BLaER1 (cell line): ENCODE results near the gene HCST.
"Not testable (repeated sequence)": the region's sequence is repeated elsewhere in the genome, so short reads cannot be mapped to it uniquely, and the experiment has no call there.

Source experiments
- H3K27ac ChIP-seq: shearing (Covaris generic); formaldehyde crosslinking; 2 replicates; pipeline ENCODE4 v1.8.1; 2022
- H3K27me3 ChIP-seq: shearing (Covaris generic); formaldehyde crosslinking; 2 replicates; pipeline ENCODE4 v1.8.1; 2022
- H3K36me3 ChIP-seq: shearing (Covaris generic); formaldehyde crosslinking; 2 replicates; pipeline ENCODE4 v1.8.1; 2022
- H3K4me1 ChIP-seq: shearing (Covaris generic); formaldehyde crosslinking; 2 replicates; pipeline ENCODE4 v1.8.1; 2022
- H3K4me2 ChIP-seq: shearing (Covaris generic); formaldehyde crosslinking; 2 replicates; pipeline ENCODE4 v1.8.1; 2022
- H3K4me3 ChIP-seq: shearing (Covaris generic); formaldehyde crosslinking; 2 replicates; pipeline ENCODE4 v1.8.1; 2022
- H3K9ac ChIP-seq: shearing (Covaris generic); formaldehyde crosslinking; 2 replicates; pipeline ENCODE4 v1.8.1; 2022
- H3K9me3 ChIP-seq: shearing (Covaris generic); formaldehyde crosslinking; 2 replicates; pipeline ENCODE4 v1.8.1; 2022
- H4K20me1 ChIP-seq: shearing (Covaris generic); formaldehyde crosslinking; 2 replicates; pipeline ENCODE4 v1.8.1; 2022
- Cebpa-rat ChIP-seq: shearing (Covaris generic); IDR thresholded peaks from 2 replicates; pipeline ENCODE4 v1.8.1; 2022

HCST gene

GRCh38 chr19:35863018-35863417 lies 39.3 kb upstream of the HCST start:
- H3K27ac ChIP-seq: no peak overlapping the region
- no peaks in the 10 kb centered on the region for H3K36me3 ChIP-seq
- H4K20me1 ChIP-seq: peaks cover 21% of the 10 kb centered on the region; the same call in 1 of the 2 replicates
- peaks cover 89% of the 10 kb centered on the region for H3K27me3 ChIP-seq
- H3K4me1 ChIP-seq: no peaks in the 10 kb centered on the region
- no peak overlapping the region for H3K9ac ChIP-seq
- no peak overlapping the region for H3K4me3 ChIP-seq
- no peak for TF ChIP-seq Cebpa-rat
- no peak overlapping the region for H3K4me2 ChIP-seq
- no peaks in the 10 kb centered on the region for H3K9me3 ChIP-seq

GRCh38 chr19:35868172-35868822 lies 34.0 kb upstream of the HCST start, which contains the start of gene APLP1:
Gene APLP1 (plus strand): TSS chr19:35868574. CDS start chr19:35868637, 63 bp downstream.
- Histone ChIP-seq H3K27ac (no peak within 1 kb of the TSS), H3K4me1 (peaks cover 14% of the 10 kb centered on the region), H3K27me3 (peaks cover 59% of the 10 kb centered on the region), H3K4me3 (peak within 1 kb of the TSS; percentile 63), H3K9me3 (no peaks in the 10 kb centered on the region), H3K36me3 (no peaks in the 10 kb centered on the region), H3K4me2 (peak within 1 kb of the TSS; percentile 86), H4K20me1 (peaks cover 9% of the 10 kb centered on the region; the same call in 1 of the 2 replicates), H3K9ac (no peak within 1 kb of the TSS; the same call in 1 of the 2 replicates)
- no peak for TF ChIP-seq Cebpa-rat

GRCh38 chr19:35868823-35869326 lies 33.5 kb upstream of the HCST start:
- no peaks in the 10 kb centered on the region for H3K36me3 ChIP-seq
- no peak overlapping the region for H3K27ac ChIP-seq
- peaks cover 9% of the 10 kb centered on the region; the same call in 1 of the 2 replicates for H4K20me1 ChIP-seq
- no peak for TF ChIP-seq Cebpa-rat
- peaks cover 14% of the 10 kb centered on the region for H3K4me1 ChIP-seq
- peaks cover 59% of the 10 kb centered on the region for H3K27me3 ChIP-seq
- no peak overlapping the region for H3K9ac ChIP-seq
- peak overlapping the region; percentile 86 for H3K4me2 ChIP-seq
- no peaks in the 10 kb centered on the region for H3K9me3 ChIP-seq
- peak overlapping the region; percentile 63 for H3K4me3 ChIP-seq

GRCh38 chr19:35869327-35870123 lies 32.8 kb upstream of the HCST start:
- Histone ChIP-seq H3K36me3 (no peaks in the 10 kb centered on the region), H3K4me1 (peaks cover 14% of the 10 kb centered on the region), H3K9me3 (no peaks in the 10 kb centered on the region), H3K4me2 (peak overlapping the region; percentile 86), H3K4me3 (peak overlapping the region; percentile 63), H3K27me3 (peaks cover 52% of the 10 kb centered on the region), H3K27ac (no peak overlapping the region), H3K9ac (no peak overlapping the region), H4K20me1 (peaks cover 9% of the 10 kb centered on the region; the same call in 1 of the 2 replicates)
- no peak for TF ChIP-seq Cebpa-rat

GRCh38 chr19:35870124-35870736 lies 32.1 kb upstream of the HCST start:
- not testable (repeated sequence) for H4K20me1 ChIP-seq, H3K9me3 ChIP-seq, H3K27ac ChIP-seq, H3K9ac ChIP-seq, H3K4me3 ChIP-seq, H3K36me3 ChIP-seq
- H3K4me2 ChIP-seq: peak overlapping the region; percentile 86
- H3K27me3 ChIP-seq: peaks cover 51% of the 10 kb centered on the region
- H3K4me1 ChIP-seq: peaks cover 14% of the 10 kb centered on the region

- H3K27me3 ChIP-seq: peaks cover 45% of the 10 kb centered on the region
- no peak overlapping the region for H3K4me3 ChIP-seq
- no peak for TF ChIP-seq Cebpa-rat
- no peaks in the 10 kb centered on the region for H3K36me3 ChIP-seq
- H3K4me2 ChIP-seq: no peak overlapping the region
- peaks cover 9% of the 10 kb centered on the region; the same call in 1 of the 2 replicates for H4K20me1 ChIP-seq
- H3K4me1 ChIP-seq: peaks cover 14% of the 10 kb centered on the region
- no peaks in the 10 kb centered on the region for H3K9me3 ChIP-seq
- no peak overlapping the region for H3K9ac ChIP-seq
- H3K27ac ChIP-seq: no peak overlapping the region
Observed at GRCh38 chr19:35870798-35871197, 31.5 kb upstream of the HCST start.

GRCh38 chr19:35871611-35872010 lies 30.7 kb upstream of the HCST start:
- Histone ChIP-seq H3K4me2 (no peak overlapping the region), H4K20me1 (peaks cover 13% of the 10 kb centered on the region; the same call in 1 of the 2 replicates), H3K9me3 (no peaks in the 10 kb centered on the region), H3K4me1 (peaks cover 14% of the 10 kb centered on the region), H3K36me3 (no peaks in the 10 kb centered on the region), H3K4me3 (no peak overlapping the region), H3K27me3 (peaks cover 40% of the 10 kb centered on the region), H3K9ac (no peak overlapping the region), H3K27ac (no peak overlapping the region)
- TF ChIP-seq Cebpa-rat: no peak

- no peak overlapping the region for H3K27ac ChIP-seq
- H3K9ac ChIP-seq: no peak overlapping the region
- no peak overlapping the region for H3K4me2 ChIP-seq
- H3K36me3 ChIP-seq: no peaks in the 10 kb centered on the region
- no peak overlapping the region for H3K4me3 ChIP-seq
- H3K27me3 ChIP-seq: peaks cover 39% of the 10 kb centered on the region
- peaks cover 15% of the 10 kb centered on the region; the same call in 1 of the 2 replicates for H4K20me1 ChIP-seq
- TF ChIP-seq Cebpa-rat: no peak
- H3K9me3 ChIP-seq: no peaks in the 10 kb centered on the region
- H3K4me1 ChIP-seq: peaks cover 14% of the 10 kb centered on the region
Observed at GRCh38 chr19:35872180-35872579, 30.1 kb upstream of the HCST start.

GRCh38 chr19:35874392-35874930 lies 27.9 kb upstream of the HCST start:
- H3K4me1 ChIP-seq: peaks cover 7% of the 10 kb centered on the region
- H3K9me3 ChIP-seq: no peaks in the 10 kb centered on the region
- no peaks in the 10 kb centered on the region for H3K36me3 ChIP-seq
- no peak overlapping the region for H3K4me3 ChIP-seq
- no peak overlapping the region for H3K27ac ChIP-seq
- TF ChIP-seq Cebpa-rat: no peak
- peaks cover 21% of the 10 kb centered on the region; the same call in 1 of the 2 replicates for H4K20me1 ChIP-seq
- no peak overlapping the region for H3K9ac ChIP-seq
- H3K4me2 ChIP-seq: no peak overlapping the region
- H3K27me3 ChIP-seq: peaks cover 38% of the 10 kb centered on the region
